Measurements from ENCODE around the gene KLK1.

DNA sequence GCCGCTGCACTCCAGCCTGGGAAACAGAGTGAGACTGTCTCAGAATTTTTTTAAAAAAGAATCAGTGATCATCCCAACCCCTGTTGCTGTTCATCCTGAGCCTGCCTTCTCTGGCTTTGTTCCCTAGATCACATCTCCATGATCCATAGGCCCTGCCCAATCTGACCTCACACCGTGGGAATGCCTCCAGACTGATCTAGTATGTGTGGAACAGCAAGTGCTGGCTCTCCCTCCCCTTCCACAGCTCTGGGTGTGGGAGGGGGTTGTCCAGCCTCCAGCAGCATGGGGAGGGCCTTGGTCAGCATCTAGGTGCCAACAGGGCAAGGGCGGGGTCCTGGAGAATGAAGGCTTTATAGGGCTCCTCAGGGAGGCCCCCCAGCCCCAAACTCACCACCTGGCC, 49.5 kb upstream of the KLK1 start, which contains the start of gene KLK2:
- TF ChIP-seq, protein P1, sequence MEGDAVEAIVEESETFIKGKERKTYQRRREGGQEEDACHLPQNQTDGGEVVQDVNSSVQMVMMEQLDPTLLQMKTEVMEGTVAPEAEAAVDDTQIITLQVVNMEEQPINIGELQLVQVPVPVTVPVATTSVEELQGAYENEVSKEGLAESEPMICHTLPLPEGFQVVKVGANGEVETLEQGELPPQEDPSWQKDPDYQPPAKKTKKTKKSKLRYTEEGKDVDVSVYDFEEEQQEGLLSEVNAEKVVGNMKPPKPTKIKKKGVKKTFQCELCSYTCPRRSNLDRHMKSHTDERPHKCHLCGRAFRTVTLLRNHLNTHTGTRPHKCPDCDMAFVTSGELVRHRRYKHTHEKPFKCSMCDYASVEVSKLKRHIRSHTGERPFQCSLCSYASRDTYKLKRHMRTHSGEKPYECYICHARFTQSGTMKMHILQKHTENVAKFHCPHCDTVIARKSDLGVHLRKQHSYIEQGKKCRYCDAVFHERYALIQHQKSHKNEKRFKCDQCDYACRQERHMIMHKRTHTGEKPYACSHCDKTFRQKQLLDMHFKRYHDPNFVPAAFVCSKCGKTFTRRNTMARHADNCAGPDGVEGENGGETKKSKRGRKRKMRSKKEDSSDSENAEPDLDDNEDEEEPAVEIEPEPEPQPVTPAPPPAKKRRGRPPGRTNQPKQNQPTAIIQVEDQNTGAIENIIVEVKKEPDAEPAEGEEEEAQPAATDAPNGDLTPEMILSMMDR (IDR thresholded peaks at IDR 0.05; ENCODE audit: low read depth, low read length), result no peak
- TF ChIP-seq EZH2phosphoT487 (IDR thresholded peaks at IDR 0.05; ENCODE audit: low read depth), result no peak
